Hepatocyte (in vitro differentiated cells): Measurements from ENCODE around the gene PPME1. TPM values are rescaled to one million over a fixed set of nuclear protein-coding genes. Genes with fewer than 3 reads are reported as not detected.

Experiments
- DNase-seq: peaks from one replicate; pipeline ENCODE4 v3.0.0-alpha.2; 2016; ENCODE audit warnings: low spot score
- H2AFZ ChIP-seq: fragments of 200-600 bp; sonication (generic); 2 replicates; pipeline ENCODE4 v1.6.0; 2016; ENCODE audit warnings: antibody characterized with exemption, mild to moderate bottlenecking
- H3K27ac ChIP-seq: fragments of 200-600 bp; sonication (generic); 2 replicates; pipeline ENCODE4 v1.5.1; 2016; ENCODE audit warnings: mild to moderate bottlenecking
- H3K27me3 ChIP-seq: fragments of 200-600 bp; sonication (generic); 2 replicates; pipeline ENCODE4 v1.6.1; 2016
- H3K36me3 ChIP-seq: fragments of 200-600 bp; sonication (generic); replicated peaks from 2 replicates; pipeline ENCODE4 v1.5.1; 2016; ENCODE audit warnings: low read depth; ENCODE audit not compliant: insufficient read depth
- H3K4me1 ChIP-seq: fragments of 200-600 bp; sonication (generic); 2 replicates; pipeline ENCODE4 v1.5.1; 2016; ENCODE audit warnings: mild to moderate bottlenecking, moderate library complexity; ENCODE audit not compliant: insufficient read depth
- H3K4me2 ChIP-seq: fragments of 200-600 bp; sonication (generic); 2 replicates; pipeline ENCODE4 v1.6.0; 2016
- H3K4me3 ChIP-seq: fragments of 200-600 bp; sonication (generic); 2 replicates; pipeline ENCODE4 v1.5.1; 2016; ENCODE audit warnings: mild to moderate bottlenecking
- H3K79me2 ChIP-seq: fragments of 200-600 bp; sonication (generic); 2 replicates; pipeline ENCODE4 v1.6.0; 2017; ENCODE audit warnings: mild to moderate bottlenecking
- H3K9me2 ChIP-seq: fragments of 200-600 bp; sonication (generic); replicated peaks from 2 replicates; pipeline ENCODE4 v1.6.0; 2017; ENCODE audit warnings: mild to moderate bottlenecking; ENCODE audit not compliant: insufficient read depth
- H3K9me3 ChIP-seq: fragments of 200-600 bp; sonication (generic); 2 replicates; pipeline ENCODE4 v1.5.1; 2016; ENCODE audit warnings: low read depth, mild to moderate bottlenecking
- H4K20me1 ChIP-seq: fragments of 200-600 bp; sonication (generic); 2 replicates; pipeline ENCODE4 v1.6.0; 2016; ENCODE audit warnings: mild to moderate bottlenecking; ENCODE audit not compliant: insufficient read depth, poor library complexity, severe bottlenecking
- CTCF ChIP-seq: fragments of 200-600 bp; sonication (generic); IDR thresholded peaks from 2 replicates; pipeline ENCODE4 v1.5.1; 2016; ENCODE audit warnings: antibody characterized with exemption, mild to moderate bottlenecking; ENCODE audit not compliant: poor library complexity
- EZH2 ChIP-seq: fragments of 200-600 bp; sonication (generic); IDR thresholded peaks from 2 replicates; pipeline ENCODE4 v1.6.1; 2016; ENCODE audit warnings: antibody characterized with exemption, mild to moderate bottlenecking, borderline replicate concordance
- EZH2phosphoT487 ChIP-seq: fragments of 200-600 bp; sonication (generic); IDR thresholded peaks from one replicate; pipeline ENCODE4 v1.6.1; 2018; ENCODE audit warnings: antibody characterized with exemption, mild to moderate bottlenecking, low read depth, moderate library complexity; ENCODE audit not compliant: unreplicated experiment, severe bottlenecking
- WGBS: methylation state at CpG from one replicate; pipeline ENCODE4 v1.1.6; 2016; ENCODE audit warnings: low lambda C conversion rate; ENCODE audit errors: missing lambda C conversion rate; 5-methylcytosine and 5-hydroxymethylcytosine counted together
- polyA plus RNA-seq: library from polyadenylated mRNA; unstranded; fragments of >200 nt; fragmentation: Nextera tagmentation; extraction: Ambion mirVana; gene quantifications from 2 replicates; pipeline ENCODE4 v1.2.1, GENCODE V29; 2016
- total RNA-seq: library from RNA; depleted of rRNA; stranded (reverse); fragments of >200 nt; gene quantifications from 2 replicates; pipeline ENCODE4 v1.2.3, GENCODE V29; 2014

The PPME1 gene
- total and polyA plus RNA-seq, 2 experiments from 2014 or later: 25.2 to 45.7 TPM

DNA sequence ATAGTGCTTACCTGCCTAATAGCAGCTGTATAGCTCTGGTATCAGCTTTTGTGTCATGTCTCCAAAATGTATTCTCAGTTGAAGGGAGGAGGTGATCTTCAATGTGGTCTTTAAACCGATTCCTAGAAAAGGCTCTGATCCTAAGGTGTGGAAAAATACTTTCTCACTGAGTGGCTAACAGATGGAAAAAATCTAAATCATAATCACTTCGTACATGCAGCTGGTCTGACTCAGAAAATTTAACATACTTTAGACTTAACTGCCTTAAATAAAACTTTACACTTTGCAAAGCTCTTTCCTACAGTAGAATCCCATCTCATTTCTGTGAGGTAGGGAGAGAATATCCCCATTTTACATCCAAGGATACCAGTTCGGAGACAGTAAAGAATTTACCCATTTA lies 38.3 kb upstream of the PPME1 start:
- WGBS: 95% methylated on average over 3 of the region's 3 CpGs
- DNase-seq: no peak

DNA sequence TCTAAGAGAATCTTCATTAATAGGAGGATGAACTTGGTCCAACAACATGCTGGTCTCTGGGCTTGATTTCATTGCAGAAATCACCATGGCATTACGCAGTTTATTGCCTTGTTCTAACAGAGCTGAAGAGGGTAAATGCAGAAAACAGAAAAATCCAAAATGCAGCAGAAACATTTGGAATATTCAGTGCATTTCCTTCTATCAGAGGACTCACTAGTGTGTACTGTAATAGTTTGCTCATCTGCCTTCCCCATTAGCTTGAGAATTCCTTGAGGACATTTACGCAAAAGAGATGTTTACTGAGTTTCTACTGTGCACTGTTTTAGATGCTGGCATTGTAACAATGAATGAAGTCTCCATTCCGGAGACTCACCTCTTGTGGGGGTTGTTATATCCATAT lies 37.7 kb upstream of the PPME1 start:
- Histone ChIP-seq H3K79me2 (no peaks in the 10 kb centered on the region), H4K20me1 (no peaks in the 10 kb centered on the region), H3K27ac (no peak overlapping the region), H3K4me2 (no peak overlapping the region), H2AFZ (no peak overlapping the region), H3K27me3 (no peaks in the 10 kb centered on the region), H3K9me3 (no peaks in the 10 kb centered on the region), H3K36me3 (no peaks in the 10 kb centered on the region), H3K9me2 (no peaks in the 10 kb centered on the region), H3K4me1 (peaks cover 8% of the 10 kb centered on the region), H3K4me3 (no peak overlapping the region)
- no peak for TF ChIP-seq EZH2
- TF ChIP-seq CTCF: no peak
- no peak for TF ChIP-seq EZH2phosphoT487
- 93% methylated on average over 3 of the region's 3 CpGs for WGBS
- DNase-seq: no peak

More for the DNA sequence above, 38.3 kb upstream of the PPME1 start:
- no peaks in the 10 kb centered on the region for H3K79me2 ChIP-seq
- peaks cover 3% of the 10 kb centered on the region for H3K4me1 ChIP-seq
- no peak overlapping the region for H3K4me2 ChIP-seq
- TF ChIP-seq CTCF (no peak), EZH2 (no peak), EZH2phosphoT487 (no peak)
- H3K27ac ChIP-seq: no peak overlapping the region
- no peak overlapping the region for H3K4me3 ChIP-seq
- H4K20me1 ChIP-seq: no peaks in the 10 kb centered on the region
- H3K36me3 ChIP-seq: no peaks in the 10 kb centered on the region
- no peaks in the 10 kb centered on the region for H3K9me2 ChIP-seq
- no peaks in the 10 kb centered on the region for H3K27me3 ChIP-seq
- H3K9me3 ChIP-seq: no peaks in the 10 kb centered on the region
- no peak overlapping the region for H2AFZ ChIP-seq

DNA sequence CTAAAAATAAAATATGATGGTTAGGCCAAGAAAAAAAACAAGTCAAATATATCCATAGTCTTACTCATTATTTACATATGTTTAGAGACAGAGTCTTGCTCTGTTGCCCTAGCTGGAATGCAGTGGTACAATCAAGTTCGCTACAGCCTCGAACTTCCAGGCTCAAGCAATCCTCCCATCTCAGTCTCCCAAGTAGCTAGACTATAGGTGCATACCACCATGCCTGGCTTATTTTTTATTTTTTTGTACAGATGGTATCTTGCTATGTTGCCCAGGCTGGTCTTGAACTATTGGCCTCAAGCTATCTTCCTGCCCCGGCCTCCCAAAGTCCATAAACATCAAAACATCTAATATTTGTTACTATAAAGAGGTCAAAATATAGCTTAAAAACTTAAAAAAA lies 36.4 kb upstream of the PPME1 start:
- no peak overlapping the region for H2AFZ ChIP-seq
- TF ChIP-seq CTCF (no peak), EZH2phosphoT487 (no peak), EZH2 (no peak)
- DNase-seq: no peak
- no peaks in the 10 kb centered on the region for H4K20me1 ChIP-seq
- H3K9me3 ChIP-seq: no peaks in the 10 kb centered on the region
- H3K4me3 ChIP-seq: no peak overlapping the region
- no peaks in the 10 kb centered on the region for H3K79me2 ChIP-seq
- H3K4me1 ChIP-seq: peaks cover 18% of the 10 kb centered on the region
- no peaks in the 10 kb centered on the region for H3K9me2 ChIP-seq
- no peak overlapping the region for H3K4me2 ChIP-seq
- 91% methylated on average over 3 of the region's 3 CpGs for WGBS
- H3K27ac ChIP-seq: no peak overlapping the region
- H3K36me3 ChIP-seq: no peaks in the 10 kb centered on the region
- H3K27me3 ChIP-seq: no peaks in the 10 kb centered on the region
